Peyer's patch (tissue), 4 donors: Measurements from ENCODE around the gene SIX3. TPM values are rescaled to one million over a fixed set of nuclear protein-coding genes. Genes with fewer than 3 reads are reported as not detected.
A peak's percentile ranks its signal among the peaks of the same experiment; 100 is the strongest.

Source experiments
- DNase-seq, 3 donors: peaks; one replicate each; pipeline ENCODE4 v3.0.0-alpha.2; 2017 to 2019
- H3K27ac ChIP-seq, 4 donors: fragments of 200-600 bp; sonication (generic); one replicate each; pipeline ENCODE4 v1.5.1; 2016 to 2019
- H3K27me3 ChIP-seq, 2 donors: fragments of 200-600 bp; sonication (generic); one replicate each; pipeline ENCODE4 v1.5.1; 2019
- H3K36me3 ChIP-seq, 3 donors: fragments of 200-600 bp; sonication (generic); one replicate each; pipeline ENCODE4 v1.5.1; 2016 to 2019
- H3K4me1 ChIP-seq, 4 donors: fragments of 200-600 bp; sonication (generic); one replicate each; pipeline ENCODE4 v1.5.1; 2016 to 2019
- H3K4me3 ChIP-seq, 4 donors: fragments of 200-600 bp; sonication (generic); 1 replicate in 3 of 4; 2 replicates in 1 of 4; pipeline ENCODE4 v1.5.1; 2016 to 2019; ENCODE audit warnings: mild to moderate bottlenecking in 1 of 4
- H3K9me3 ChIP-seq, 4 donors: fragments of 200-600 bp; sonication (generic); one replicate each; pipeline ENCODE4 v1.5.1; 2016 to 2019; ENCODE audit warnings: mild to moderate bottlenecking in 1 of 4
- POLR2A ChIP-seq, 2 donors: fragments of 450-650 bp; IDR thresholded peaks; one replicate each; pipeline ENCODE4 v1.5.1; 2017; ENCODE audit warnings: antibody characterized with exemption in 2 of 2, mild to moderate bottlenecking in 2 of 2, moderate library complexity in 2 of 2
- total RNA-seq, 4 donors: library from RNA; depleted of rRNA; stranded (reverse); fragments of >200 nt; gene quantifications; one replicate each; pipeline ENCODE4 v1.1.0, GENCODE V29; 2016
- TF ChIP-seq, protein P1 (sequence below), 6 experiments: fragments of 450-650 bp in 4 of 6; fragments of 200-600 bp in 2 of 6; sonication (generic) in 1 of 6; IDR thresholded peaks; one replicate each; pipeline ENCODE4 v1.5.1; 2017 to 2019; ENCODE audit warnings: antibody characterized with exemption in 6 of 6, mild to moderate bottlenecking in 3 of 6, moderate library complexity in 1 of 6

Gene SIX3
- total RNA-seq, 4 donors from 2014 or later: not detected

- H3K4me1 ChIP-seq: peaks cover 0 to 67% (median 6%) of the 10 kb centered on the region in 4 donors
- no peaks in the 10 kb centered on the region for H3K9me3 ChIP-seq
- DNase-seq: peak in 1 of 3 donors; percentile 47
- H3K27ac ChIP-seq: no peak overlapping the region
- H3K36me3 ChIP-seq: no peaks in the 10 kb centered on the region
- peak overlapping the region in 2 of 4 donors; percentile 31 to 45 for H3K4me3 ChIP-seq
- H3K27me3 ChIP-seq: peaks cover 0 to 71% of the 10 kb centered on the region in 2 donors
- TF ChIP-seq POLR2A (IDR thresholded peaks at IDR 0.05): no peak
- TF ChIP-seq, protein P1, sequence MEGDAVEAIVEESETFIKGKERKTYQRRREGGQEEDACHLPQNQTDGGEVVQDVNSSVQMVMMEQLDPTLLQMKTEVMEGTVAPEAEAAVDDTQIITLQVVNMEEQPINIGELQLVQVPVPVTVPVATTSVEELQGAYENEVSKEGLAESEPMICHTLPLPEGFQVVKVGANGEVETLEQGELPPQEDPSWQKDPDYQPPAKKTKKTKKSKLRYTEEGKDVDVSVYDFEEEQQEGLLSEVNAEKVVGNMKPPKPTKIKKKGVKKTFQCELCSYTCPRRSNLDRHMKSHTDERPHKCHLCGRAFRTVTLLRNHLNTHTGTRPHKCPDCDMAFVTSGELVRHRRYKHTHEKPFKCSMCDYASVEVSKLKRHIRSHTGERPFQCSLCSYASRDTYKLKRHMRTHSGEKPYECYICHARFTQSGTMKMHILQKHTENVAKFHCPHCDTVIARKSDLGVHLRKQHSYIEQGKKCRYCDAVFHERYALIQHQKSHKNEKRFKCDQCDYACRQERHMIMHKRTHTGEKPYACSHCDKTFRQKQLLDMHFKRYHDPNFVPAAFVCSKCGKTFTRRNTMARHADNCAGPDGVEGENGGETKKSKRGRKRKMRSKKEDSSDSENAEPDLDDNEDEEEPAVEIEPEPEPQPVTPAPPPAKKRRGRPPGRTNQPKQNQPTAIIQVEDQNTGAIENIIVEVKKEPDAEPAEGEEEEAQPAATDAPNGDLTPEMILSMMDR (IDR thresholded peaks at IDR 0.05): no peak
These were observed 3.0 kb upstream of the SIX3 start for GRCh38 chr2:44938287-44939105.

DNA sequence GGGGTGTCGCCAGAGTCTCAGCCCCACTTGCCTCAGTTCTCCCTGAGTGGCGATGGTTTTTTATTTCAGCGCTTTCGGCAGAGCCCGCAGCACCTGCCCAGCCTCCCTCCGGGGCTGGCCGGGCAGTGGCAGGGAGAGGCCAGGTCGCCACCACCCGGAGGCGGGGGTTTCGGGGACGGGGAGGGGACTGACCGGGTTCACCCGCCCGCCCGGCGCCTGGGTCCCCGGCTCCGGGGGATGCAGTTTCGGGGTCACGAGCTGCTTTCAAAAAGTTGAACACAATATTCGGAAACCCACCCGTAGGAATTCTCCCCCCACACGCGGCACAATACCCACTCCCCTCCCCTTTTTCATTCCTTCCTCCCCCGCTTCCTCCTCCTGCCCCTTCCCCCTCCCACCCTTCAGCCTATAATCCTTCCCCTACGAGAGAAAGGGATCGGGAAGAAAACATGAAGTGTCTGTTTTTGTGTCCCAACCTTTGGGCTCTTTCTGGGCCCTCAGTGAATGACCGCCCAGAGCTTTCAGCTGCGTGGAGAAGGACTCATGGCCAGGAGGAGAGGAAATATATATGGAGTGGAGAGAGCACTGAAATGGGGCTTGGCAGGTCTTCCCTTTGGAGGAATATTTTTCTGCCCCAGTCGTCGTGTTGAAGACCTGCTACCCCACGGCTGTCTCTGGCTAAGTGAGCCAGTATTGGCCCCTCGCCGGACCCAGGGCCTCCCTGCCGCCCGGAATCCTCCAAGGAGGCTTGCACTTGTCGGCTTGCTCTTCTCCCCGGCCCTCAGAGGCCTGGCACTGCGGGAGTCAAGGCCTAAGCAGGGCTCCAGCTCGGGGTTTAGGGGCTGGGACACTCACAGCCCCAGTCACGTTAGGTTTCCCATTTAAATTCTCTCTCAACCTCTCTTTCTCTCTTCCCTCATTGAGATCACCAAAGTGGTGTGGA, 2.1 kb upstream of the SIX3 start:
- H3K27ac ChIP-seq: no peak overlapping the region
- H3K4me1 ChIP-seq: peaks cover 0 to 66% (median 7%) of the 10 kb centered on the region in 4 donors
- peak in 1 of 3 donors; percentile 34 for DNase-seq
- H3K27me3 ChIP-seq: peaks cover 0 to 71% of the 10 kb centered on the region in 2 donors
- no peaks in the 10 kb centered on the region for H3K36me3 ChIP-seq
- no peaks in the 10 kb centered on the region for H3K9me3 ChIP-seq
- no peak for TF ChIP-seq POLR2A (IDR thresholded peaks at IDR 0.05)
- TF ChIP-seq, protein P1 (IDR thresholded peaks at IDR 0.05): no peak
- H3K4me3 ChIP-seq: peak overlapping the region in 2 of 4 donors; percentile 31 to 45

DNA sequence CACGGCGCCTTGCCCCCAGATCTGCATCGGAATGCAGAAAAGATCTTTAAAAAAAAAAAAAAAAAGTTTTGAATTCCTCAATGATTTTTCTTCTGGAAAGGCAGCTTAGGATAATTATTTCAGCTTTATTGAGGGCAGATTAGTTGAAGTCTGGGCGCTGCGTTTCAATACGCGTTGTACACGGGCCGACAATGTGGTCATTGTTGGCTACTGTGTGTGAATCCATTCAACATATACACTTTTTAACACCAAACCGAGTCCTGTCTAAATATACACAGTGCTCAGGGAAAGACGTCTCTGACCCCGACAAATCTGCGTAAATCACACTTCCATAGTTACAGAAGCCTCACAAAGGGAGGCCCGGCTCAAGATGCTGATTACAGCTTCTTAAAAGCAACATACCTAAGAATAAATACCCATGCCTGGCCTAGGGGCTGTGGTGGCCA, 1.4 kb upstream of the SIX3 start:
- H3K4me1 ChIP-seq: peaks cover 0 to 64% (median 7%) of the 10 kb centered on the region in 4 donors
- no peaks in the 10 kb centered on the region for H3K9me3 ChIP-seq
- H3K27ac ChIP-seq: no peak overlapping the region
- DNase-seq: no peak
- no peak overlapping the region for H3K4me3 ChIP-seq
- H3K36me3 ChIP-seq: no peaks in the 10 kb centered on the region
- TF ChIP-seq POLR2A (IDR thresholded peaks at IDR 0.05): no peak
- TF ChIP-seq, protein P1 (IDR thresholded peaks at IDR 0.05): no peak
- H3K27me3 ChIP-seq: peaks cover 0 to 70% of the 10 kb centered on the region in 2 donors

DNA sequence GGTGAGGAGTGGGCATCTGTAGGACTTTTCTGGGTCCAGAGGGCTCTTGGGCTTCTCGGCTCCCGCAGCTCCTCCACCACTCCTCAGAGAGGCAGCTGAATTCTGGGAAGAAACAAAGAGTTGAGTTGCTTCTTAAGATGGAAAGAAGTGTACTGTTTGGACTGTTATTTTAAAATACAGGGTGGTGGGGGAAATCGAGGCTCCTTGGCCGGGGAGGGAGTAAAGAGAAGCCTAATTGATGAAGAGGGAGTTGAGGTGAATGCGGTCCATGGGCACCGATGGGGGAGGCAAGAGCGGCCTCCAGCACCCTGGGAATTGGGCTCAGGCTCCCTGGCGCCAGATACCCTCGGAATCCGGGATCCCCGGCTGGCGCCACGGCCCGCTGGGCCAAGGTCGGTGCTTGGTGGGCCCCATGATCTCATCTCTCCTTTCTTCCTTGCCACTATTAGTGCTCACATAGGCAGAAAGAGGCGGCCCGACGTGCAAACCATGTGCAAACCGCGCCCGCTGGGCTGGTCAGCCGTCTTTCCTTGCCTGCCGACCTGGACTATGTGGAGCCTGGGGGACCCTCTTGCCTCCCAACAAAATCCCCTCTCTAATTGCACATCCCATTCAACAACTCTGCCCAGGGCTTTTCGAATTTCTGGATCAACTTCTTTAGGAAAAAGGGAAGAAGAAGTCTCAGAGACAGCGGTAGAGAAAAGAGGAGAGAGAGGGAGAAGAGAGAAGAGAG, 604 bp upstream of the SIX3 start:
- no peaks in the 10 kb centered on the region for H3K36me3 ChIP-seq
- H3K9me3 ChIP-seq: no peaks in the 10 kb centered on the region
- H3K4me3 ChIP-seq: peak overlapping the region in 2 of 4 donors; percentile 39 to 49
- H3K4me1 ChIP-seq: peaks cover 0 to 58% (median 7%) of the 10 kb centered on the region in 4 donors
- H3K27me3 ChIP-seq: peaks cover 0 to 71% of the 10 kb centered on the region in 2 donors
- TF ChIP-seq, protein P1 (IDR thresholded peaks at IDR 0.05): no peak
- no peak for TF ChIP-seq POLR2A (IDR thresholded peaks at IDR 0.05)
- DNase-seq: peak in 1 of 3 donors; percentile 42
- no peak overlapping the region for H3K27ac ChIP-seq
